OCI-LY1 (cell line): ENCODE data around the gene PLA2G1B.

Experiments used
- EZH2 ChIP-seq: fragments of 200-600 bp; sonication (generic), shearing (Covaris generic); IDR thresholded peaks from 2 replicates; pipeline ENCODE4 v1.8.0; 2017; ENCODE audit warnings: borderline replicate concordance, mixed run types, mild to moderate bottlenecking, antibody characterized with exemption, low read length, moderate library complexity, mixed read lengths
- TF ChIP-seq, protein P1 (sequence below): fragments of 200-600 bp; sonication (generic), shearing (Covaris generic); IDR thresholded peaks from 2 replicates; pipeline ENCODE4 v1.5.1; 2017; ENCODE audit warnings: mild to moderate bottlenecking, antibody characterized with exemption, low read length, moderate library complexity, mixed read lengths

- TF ChIP-seq EZH2: no peak
- TF ChIP-seq, protein P1, sequence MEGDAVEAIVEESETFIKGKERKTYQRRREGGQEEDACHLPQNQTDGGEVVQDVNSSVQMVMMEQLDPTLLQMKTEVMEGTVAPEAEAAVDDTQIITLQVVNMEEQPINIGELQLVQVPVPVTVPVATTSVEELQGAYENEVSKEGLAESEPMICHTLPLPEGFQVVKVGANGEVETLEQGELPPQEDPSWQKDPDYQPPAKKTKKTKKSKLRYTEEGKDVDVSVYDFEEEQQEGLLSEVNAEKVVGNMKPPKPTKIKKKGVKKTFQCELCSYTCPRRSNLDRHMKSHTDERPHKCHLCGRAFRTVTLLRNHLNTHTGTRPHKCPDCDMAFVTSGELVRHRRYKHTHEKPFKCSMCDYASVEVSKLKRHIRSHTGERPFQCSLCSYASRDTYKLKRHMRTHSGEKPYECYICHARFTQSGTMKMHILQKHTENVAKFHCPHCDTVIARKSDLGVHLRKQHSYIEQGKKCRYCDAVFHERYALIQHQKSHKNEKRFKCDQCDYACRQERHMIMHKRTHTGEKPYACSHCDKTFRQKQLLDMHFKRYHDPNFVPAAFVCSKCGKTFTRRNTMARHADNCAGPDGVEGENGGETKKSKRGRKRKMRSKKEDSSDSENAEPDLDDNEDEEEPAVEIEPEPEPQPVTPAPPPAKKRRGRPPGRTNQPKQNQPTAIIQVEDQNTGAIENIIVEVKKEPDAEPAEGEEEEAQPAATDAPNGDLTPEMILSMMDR: no peak
Observed at GRCh38 chr12:120316798-120317223, 10.8 kb downstream of the PLA2G1B start.
